ENCODE results near the gene SLC25A23. TPM values are rescaled to one million over a fixed set of nuclear protein-coding genes. Genes with fewer than 3 reads are reported as not detected.
A peak's percentile ranks its signal among the peaks of the same experiment; 100 is the strongest.

Gene SLC25A23
- total RNA-seq, 1 experiment from 2014 or later: 14.5 TPM

DNA sequence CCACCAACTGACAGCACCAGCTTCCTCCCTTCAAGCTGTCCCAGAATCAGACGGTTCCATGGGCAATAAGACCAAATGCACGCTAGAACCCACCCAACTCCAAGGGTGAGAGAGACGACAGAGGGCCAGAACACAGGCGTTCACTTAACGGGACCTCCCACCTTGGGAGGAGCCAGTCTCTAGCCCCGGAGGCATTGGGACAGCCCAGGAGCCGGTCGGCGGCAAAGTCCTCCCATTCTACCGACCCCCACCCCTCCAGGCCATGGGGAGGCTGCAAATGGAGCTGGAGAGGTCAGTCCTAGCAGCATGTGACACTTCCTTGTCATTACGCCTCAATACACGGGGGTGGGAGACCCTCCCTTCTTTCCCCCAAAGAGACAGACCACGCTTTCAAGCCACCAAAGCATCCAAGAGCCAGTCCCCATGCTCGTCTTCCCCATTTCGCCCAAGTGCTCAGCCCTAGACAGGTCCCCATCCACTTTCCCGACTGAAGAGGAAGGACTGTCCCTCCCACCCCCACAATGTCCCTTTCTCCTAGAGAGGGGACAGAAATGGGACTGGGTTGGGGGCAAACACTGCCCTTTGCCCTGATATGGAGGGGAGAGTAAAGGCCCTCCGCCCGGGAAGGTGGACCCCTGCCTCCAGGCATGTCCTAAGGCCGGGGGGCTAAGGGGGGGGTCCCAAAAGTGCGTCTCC lies 35.9 kb downstream of the SLC25A23 start:
- ChIA-PET CTCF (interaction anchor here (0.6 to 1.7 kb wide), 2 partner anchors 297 to 455 kb away, joined by 3 to 5 read pairs; partner anchors contain the start of gene C3), POLR2A (interaction anchor here (0.7 to 2.7 kb wide), 4 partner anchors 11 to 50 kb away, joined by 3 to 8 read pairs (median 4); partner anchors contain the start of genes GTF2F1, SLC25A23 and SLC25A41)
- BruUV-seq (replicated peaks): TSS peak; percentile 29
- H3K27ac Mint-ChIP-seq (ENCODE audit: low read depth, unreplicated experiment): peak overlapping the region; percentile 82
- peak; percentile 57 for DNase-seq (ENCODE audit: unreplicated experiment)
- TF ChIP-seq, protein P1, sequence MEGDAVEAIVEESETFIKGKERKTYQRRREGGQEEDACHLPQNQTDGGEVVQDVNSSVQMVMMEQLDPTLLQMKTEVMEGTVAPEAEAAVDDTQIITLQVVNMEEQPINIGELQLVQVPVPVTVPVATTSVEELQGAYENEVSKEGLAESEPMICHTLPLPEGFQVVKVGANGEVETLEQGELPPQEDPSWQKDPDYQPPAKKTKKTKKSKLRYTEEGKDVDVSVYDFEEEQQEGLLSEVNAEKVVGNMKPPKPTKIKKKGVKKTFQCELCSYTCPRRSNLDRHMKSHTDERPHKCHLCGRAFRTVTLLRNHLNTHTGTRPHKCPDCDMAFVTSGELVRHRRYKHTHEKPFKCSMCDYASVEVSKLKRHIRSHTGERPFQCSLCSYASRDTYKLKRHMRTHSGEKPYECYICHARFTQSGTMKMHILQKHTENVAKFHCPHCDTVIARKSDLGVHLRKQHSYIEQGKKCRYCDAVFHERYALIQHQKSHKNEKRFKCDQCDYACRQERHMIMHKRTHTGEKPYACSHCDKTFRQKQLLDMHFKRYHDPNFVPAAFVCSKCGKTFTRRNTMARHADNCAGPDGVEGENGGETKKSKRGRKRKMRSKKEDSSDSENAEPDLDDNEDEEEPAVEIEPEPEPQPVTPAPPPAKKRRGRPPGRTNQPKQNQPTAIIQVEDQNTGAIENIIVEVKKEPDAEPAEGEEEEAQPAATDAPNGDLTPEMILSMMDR (IDR thresholded peaks at IDR 0.05; ENCODE audit: unreplicated experiment): no peak
- intact Hi-C loops (cut with micrococcal nuclease): no loop called here
- peaks cover 44% of the 10 kb centered on the region for H3K36me3 Mint-ChIP-seq (ENCODE audit: insufficient read depth, unreplicated experiment)
- peak overlapping the region; percentile 87 for H3K4me3 Mint-ChIP-seq (ENCODE audit: unreplicated experiment)
- no peaks in the 10 kb centered on the region for H3K27me3 Mint-ChIP-seq (ENCODE audit: insufficient read depth, unreplicated experiment)
- H3K9me3 Mint-ChIP-seq (ENCODE audit: unreplicated experiment): no peaks in the 10 kb centered on the region
- peaks cover 20% of the 10 kb centered on the region for H3K4me1 Mint-ChIP-seq (ENCODE audit: insufficient read depth, unreplicated experiment)

DNA sequence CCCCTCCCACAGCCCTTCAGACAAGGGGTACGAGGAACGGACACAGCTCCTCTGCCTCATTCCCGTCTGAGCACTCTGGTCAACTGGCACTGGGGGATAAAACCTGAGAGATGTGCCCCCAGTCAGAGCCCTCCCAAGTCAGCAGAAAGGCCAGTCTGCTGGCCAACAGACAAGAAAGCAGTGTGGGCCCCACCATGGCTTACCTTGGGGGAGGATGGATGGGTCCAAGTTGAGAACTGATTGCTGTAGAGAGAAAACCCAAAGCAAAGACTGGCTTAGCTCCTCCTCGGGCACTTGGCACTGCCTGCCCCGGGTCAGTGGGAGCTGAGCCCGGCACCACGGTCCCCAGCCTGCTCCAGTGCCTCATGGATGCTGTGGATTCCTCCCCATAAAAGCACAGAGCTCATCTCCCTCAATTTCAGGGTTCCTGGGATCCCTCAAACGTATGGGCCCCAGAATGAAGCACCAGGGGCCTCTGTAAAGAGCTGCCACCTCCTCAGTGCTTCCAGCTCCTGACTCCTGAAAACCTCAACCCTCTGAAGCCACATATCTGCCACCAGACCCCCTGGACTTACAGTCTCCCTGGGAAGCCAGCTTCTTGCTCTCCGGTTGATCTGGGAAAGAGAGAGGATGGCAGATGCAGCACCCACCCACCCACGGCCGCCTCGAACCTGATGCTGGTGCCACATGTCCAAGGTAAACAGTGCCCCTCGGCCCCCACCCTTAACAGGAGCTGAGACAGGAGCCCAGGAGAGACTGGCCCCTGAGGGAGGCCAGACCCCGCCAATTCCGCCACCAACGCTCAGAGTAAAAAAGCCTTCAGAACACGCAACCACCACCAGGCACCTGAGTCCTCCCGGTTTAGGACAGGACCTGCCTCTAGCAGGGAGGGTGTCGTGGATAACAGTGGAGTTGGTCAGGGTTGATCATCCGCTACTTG lies 38.2 kb downstream of the SLC25A23 start:
- Mint-ChIP-seq H3K4me1 (ENCODE audit: insufficient read depth, unreplicated experiment) (peaks cover 20% of the 10 kb centered on the region), H3K4me3 (ENCODE audit: unreplicated experiment) (peak overlapping the region; percentile 87), H3K9me3 (ENCODE audit: unreplicated experiment) (no peaks in the 10 kb centered on the region), H3K27me3 (ENCODE audit: insufficient read depth, unreplicated experiment) (no peaks in the 10 kb centered on the region), H3K27ac (ENCODE audit: low read depth, unreplicated experiment) (no peak overlapping the region), H3K36me3 (ENCODE audit: insufficient read depth, unreplicated experiment) (peaks cover 59% of the 10 kb centered on the region)
- DNase-seq (ENCODE audit: unreplicated experiment): no peak
- TF ChIP-seq, protein P1 (IDR thresholded peaks at IDR 0.05; ENCODE audit: unreplicated experiment): no peak
- ChIA-PET CTCF (interaction anchor here (0.6 to 1.2 kb wide), 4 partner anchors 154 to 1282 kb away, joined by 3 to 4 read pairs (median 3); no protein-coding TSS in a partner anchor), POLR2A (interaction anchor here (0.7 to 0.9 kb wide), 2 partner anchors 78 to 85 kb away, joined by 3 read pairs; no protein-coding TSS in a partner anchor)
- BruUV-seq (replicated peaks): no TSS peak
- intact Hi-C loops (cut with micrococcal nuclease): no loop called here

DNA sequence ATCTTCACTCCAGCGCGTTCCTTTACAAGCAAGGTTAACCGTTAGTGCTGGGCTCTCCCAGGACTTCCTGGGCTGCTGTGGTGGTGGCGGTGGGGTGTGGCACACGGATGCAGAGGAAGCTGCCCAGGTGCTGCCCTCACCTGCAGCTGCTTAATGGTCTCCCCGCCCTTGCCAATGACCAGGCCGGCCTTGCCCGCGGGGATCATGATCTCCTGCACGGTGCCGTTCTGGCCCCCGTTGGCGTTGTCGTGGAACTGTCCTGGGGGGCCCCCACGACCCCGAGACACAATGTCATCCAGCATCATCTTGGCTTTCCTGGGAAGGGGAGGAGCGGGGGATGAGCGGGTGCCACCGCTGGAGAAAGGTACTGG lies 41.0 kb downstream of the SLC25A23 start:
- Mint-ChIP-seq H3K27ac (ENCODE audit: low read depth, unreplicated experiment) (no peak overlapping the region), H3K4me3 (ENCODE audit: unreplicated experiment) (no peak overlapping the region), H3K36me3 (ENCODE audit: insufficient read depth, unreplicated experiment) (peaks cover 84% of the 10 kb centered on the region), H3K4me1 (ENCODE audit: insufficient read depth, unreplicated experiment) (peaks cover 14% of the 10 kb centered on the region), H3K27me3 (ENCODE audit: insufficient read depth, unreplicated experiment) (no peaks in the 10 kb centered on the region), H3K9me3 (ENCODE audit: unreplicated experiment) (no peaks in the 10 kb centered on the region)
- no peak for DNase-seq (ENCODE audit: unreplicated experiment)
- ChIA-PET CTCF (no interaction called here), POLR2A (no interaction called here)
- TF ChIP-seq, protein P1 (IDR thresholded peaks at IDR 0.05; ENCODE audit: unreplicated experiment): no peak
- intact Hi-C loops (cut with micrococcal nuclease): loop anchor here (5.0 kb wide), 1 partner anchor 291 kb away; no protein-coding TSS in a partner anchor
- BruUV-seq (replicated peaks): no TSS peak

Data from MCF 10A (cell line).